Measurements from ENCODE around the gene RAD51. TPM values are rescaled to one million over a fixed set of nuclear protein-coding genes. Genes with fewer than 3 reads are reported as not detected.
"Not testable (repeated sequence)": the region's sequence is repeated elsewhere in the genome, so short reads cannot be mapped to it uniquely, and the experiment has no call there.

The RAD51 gene
- 10 to 100 TPM; 50.9 to 60.4 TPM for total RNA-seq

- Mint-ChIP-seq H3K9me3 (no peaks in the 10 kb centered on the region), H3K36me3 (ENCODE audit: low read depth) (peaks cover 42% of the 10 kb centered on the region), H3K4me1 (peaks cover 46% of the 10 kb centered on the region), H3K4me3 (peak within 1 kb of the TSS; percentile 99), H3K27ac (peak within 1 kb of the TSS; percentile 100), H3K27me3 (no peaks in the 10 kb centered on the region)
- peak; percentile 95 for DNase-seq
- POLR2A ChIA-PET, result interaction anchor here (0.7 to 4.1 kb wide), 45 partner anchors 9 to 638 kb away, joined by 3 to 51 read pairs (median 6); partner anchors contain the start of genes C15orf62, CCDC32, DNAJC17 and GCHFR
- CTCF ChIA-PET, result interaction anchor here (0.8 to 3.0 kb wide), 21 partner anchors 9 to 536 kb away, joined by 3 to 22 read pairs (median 4); partner anchors contain the start of genes CCDC32, CHP1, EXD1 and KNL1
Observed at GRCh38 chr15:40694688-40695468, at the start of gene RAD51. Gene RAD51, plus strand, starts transcription at chr15:40695174. Its CDS starts 3,585 bp downstream, at chr15:40698759.

- no peak for DNase-seq
- no peaks in the 10 kb centered on the region for H3K9me3 Mint-ChIP-seq
- no peaks in the 10 kb centered on the region for H3K4me1 Mint-ChIP-seq
- no peak overlapping the region for H3K4me3 Mint-ChIP-seq
- H3K27ac Mint-ChIP-seq, result no peak overlapping the region
- ChIA-PET CTCF (interaction anchor here (0.9 to 2.1 kb wide), 3 partner anchors 8 to 57 kb away, joined by 3 to 11 read pairs (median 4); no protein-coding TSS in a partner anchor), POLR2A (interaction anchor here (0.7 kb wide), 1 partner anchor 47 kb away, joined by 4 read pairs; the partner anchor contains the start of gene RAD51)
- no peaks in the 10 kb centered on the region for H3K27me3 Mint-ChIP-seq
- H3K36me3 Mint-ChIP-seq (ENCODE audit: low read depth), result peaks cover 48% of the 10 kb centered on the region
Observed at GRCh38 chr15:40647523-40647922, 47.5 kb upstream of the RAD51 start.

- POLR2A ChIA-PET, result no interaction called here
Observed at GRCh38 chr15:40650479-40650878, 44.5 kb upstream of the RAD51 start.

GRCh38 chr15:40660686-40661085 lies 34.3 kb upstream of the RAD51 start:
- H3K27me3 Mint-ChIP-seq, result no peaks in the 10 kb centered on the region
- POLR2A ChIA-PET, result no interaction called here
- no peak overlapping the region for H3K27ac Mint-ChIP-seq
- DNase-seq, result no peak
- no peak overlapping the region for H3K4me3 Mint-ChIP-seq
- H3K4me1 Mint-ChIP-seq, result no peaks in the 10 kb centered on the region
- CTCF ChIA-PET, result interaction anchor here (0.7 kb wide), 1 partner anchor 26 kb away, joined by 3 read pairs; no protein-coding TSS in a partner anchor
- no peaks in the 10 kb centered on the region for H3K9me3 Mint-ChIP-seq
- peaks cover 41% of the 10 kb centered on the region for H3K36me3 Mint-ChIP-seq (ENCODE audit: low read depth)

More at GRCh38 chr15:40650479-40650878, 44.5 kb upstream of the RAD51 start:
- H3K27ac Mint-ChIP-seq, result no peak overlapping the region
- H3K27me3 Mint-ChIP-seq, result no peaks in the 10 kb centered on the region
- DNase-seq, result no peak
- H3K9me3 Mint-ChIP-seq, result no peaks in the 10 kb centered on the region
- no peaks in the 10 kb centered on the region for H3K4me1 Mint-ChIP-seq
- H3K4me3 Mint-ChIP-seq, result no peak overlapping the region
- CTCF ChIA-PET, result no interaction called here
- H3K36me3 Mint-ChIP-seq (ENCODE audit: low read depth), result peaks cover 56% of the 10 kb centered on the region

- POLR2A ChIA-PET, result interaction anchor here (1.3 kb wide), 1 partner anchor 11 kb away, joined by 3 read pairs; no protein-coding TSS in a partner anchor
- CTCF ChIA-PET, result interaction anchor here (2.7 kb wide), 1 partner anchor 13 kb away, joined by 7 read pairs; no protein-coding TSS in a partner anchor
- H3K4me3 Mint-ChIP-seq, result no peak overlapping the region
- H3K36me3 Mint-ChIP-seq (ENCODE audit: low read depth), result peaks cover 24% of the 10 kb centered on the region
- H3K4me1 Mint-ChIP-seq, result no peaks in the 10 kb centered on the region
- DNase-seq, result no peak
- no peak overlapping the region for H3K27ac Mint-ChIP-seq
- no peaks in the 10 kb centered on the region for H3K9me3 Mint-ChIP-seq
- no peaks in the 10 kb centered on the region for H3K27me3 Mint-ChIP-seq
Observed at GRCh38 chr15:40664909-40665308, 30.1 kb upstream of the RAD51 start.

GRCh38 chr15:40676290-40676689 lies 18.7 kb upstream of the RAD51 start:
- H3K9me3 Mint-ChIP-seq, H3K4me1 Mint-ChIP-seq, H3K27me3 Mint-ChIP-seq: not testable (repeated sequence)

GRCh38 chr15:40676906-40677305 lies 18.1 kb upstream of the RAD51 start:
- H3K27me3 Mint-ChIP-seq; H3K4me3 Mint-ChIP-seq; H3K27ac Mint-ChIP-seq; DNase-seq; H3K4me1 Mint-ChIP-seq; H3K36me3 Mint-ChIP-seq (ENCODE audit: low read depth); H3K9me3 Mint-ChIP-seq: not testable (repeated sequence)
- CTCF ChIA-PET, result interaction anchor here (1.5 to 2.0 kb wide), 3 partner anchors 106 to 196 kb away, joined by 3 to 10 read pairs (median 4); no protein-coding TSS in a partner anchor
- POLR2A ChIA-PET, result interaction anchor here (1.6 kb wide), 1 partner anchor 18 kb away, joined by 3 read pairs; the partner anchor contains the start of gene RAD51

More at GRCh38 chr15:40676290-40676689, 18.7 kb upstream of the RAD51 start:
- POLR2A ChIA-PET, result interaction anchor here (1.6 kb wide), 1 partner anchor 19 kb away, joined by 3 read pairs; the partner anchor contains the start of gene RAD51
- not testable (repeated sequence) for DNase-seq; H3K4me3 Mint-ChIP-seq; H3K27ac Mint-ChIP-seq; H3K36me3 Mint-ChIP-seq (ENCODE audit: low read depth)
- CTCF ChIA-PET, result interaction anchor here (0.6 to 1.7 kb wide), 4 partner anchors 106 to 197 kb away, joined by 3 to 8 read pairs (median 4); no protein-coding TSS in a partner anchor

GRCh38 chr15:40680151-40680550 lies 14.8 kb upstream of the RAD51 start:
- no peak overlapping the region for H3K27ac Mint-ChIP-seq
- H3K36me3 Mint-ChIP-seq (ENCODE audit: low read depth), result peaks cover 5% of the 10 kb centered on the region
- DNase-seq, result no peak
- ChIA-PET POLR2A (interaction anchor here (1.3 to 1.5 kb wide), 2 partner anchors 14 to 64 kb away, joined by 6 to 8 read pairs; partner anchors contain the start of gene RAD51), CTCF (interaction anchor here (1.1 to 3.9 kb wide), 6 partner anchors 9 to 214 kb away, joined by 3 to 20 read pairs (median 6); partner anchors contain the start of genes RAD51 and VPS18)
- H3K4me3 Mint-ChIP-seq, result no peak overlapping the region
- H3K4me1 Mint-ChIP-seq, result peaks cover 8% of the 10 kb centered on the region
- peaks cover 2% of the 10 kb centered on the region for H3K27me3 Mint-ChIP-seq
- H3K9me3 Mint-ChIP-seq, result no peaks in the 10 kb centered on the region

- H3K27me3 Mint-ChIP-seq; POLR2A ChIA-PET; H3K27ac Mint-ChIP-seq; H3K4me3 Mint-ChIP-seq; H3K36me3 Mint-ChIP-seq (ENCODE audit: low read depth); H3K9me3 Mint-ChIP-seq; DNase-seq; H3K4me1 Mint-ChIP-seq: not testable (repeated sequence)
- CTCF ChIA-PET, result interaction anchor here (1.4 to 3.9 kb wide), 2 partner anchors 13 to 177 kb away, joined by 3 to 20 read pairs; partner anchors contain the start of gene RAD51
Observed at GRCh38 chr15:40680959-40681358, 14.0 kb upstream of the RAD51 start.

GRCh38 chr15:40684381-40684780 lies 10.6 kb upstream of the RAD51 start:
- Mint-ChIP-seq H3K4me3 (no peak overlapping the region), H3K9me3 (no peaks in the 10 kb centered on the region), H3K27me3 (peaks cover 2% of the 10 kb centered on the region), H3K36me3 (ENCODE audit: low read depth) (no peaks in the 10 kb centered on the region), H3K27ac (no peak overlapping the region), H3K4me1 (peaks cover 2% of the 10 kb centered on the region)
- no peak for DNase-seq
- POLR2A ChIA-PET, result interaction anchor here (2.5 kb wide), 1 partner anchor 10 kb away, joined by 14 read pairs; the partner anchor contains the start of gene RAD51
- CTCF ChIA-PET, result interaction anchor here (0.9 to 1.2 kb wide), 3 partner anchors 10 to 38 kb away, joined by 3 to 5 read pairs (median 3); no protein-coding TSS in a partner anchor

- H3K27ac Mint-ChIP-seq, result no peak overlapping the region
- ChIA-PET POLR2A (interaction anchor here (2.5 kb wide), 1 partner anchor 9 kb away, joined by 14 read pairs; the partner anchor contains the start of gene RAD51), CTCF (no interaction called here)
- H3K4me3 Mint-ChIP-seq, result no peak overlapping the region
- H3K9me3 Mint-ChIP-seq, result no peaks in the 10 kb centered on the region
- peaks cover 2% of the 10 kb centered on the region for H3K4me1 Mint-ChIP-seq
- no peak for DNase-seq
- H3K36me3 Mint-ChIP-seq (ENCODE audit: low read depth), result no peaks in the 10 kb centered on the region
- H3K27me3 Mint-ChIP-seq, result peaks cover under 1% of the 10 kb centered on the region
Observed at GRCh38 chr15:40685376-40685775, 9.6 kb upstream of the RAD51 start.

GRCh38 chr15:40688932-40689799 lies 5.8 kb upstream of the RAD51 start:
- no peak overlapping the region for H3K27ac Mint-ChIP-seq
- ChIA-PET POLR2A (no interaction called here), CTCF (no interaction called here)
- H3K27me3 Mint-ChIP-seq, result no peaks in the 10 kb centered on the region
- H3K9me3 Mint-ChIP-seq, result no peaks in the 10 kb centered on the region
- H3K36me3 Mint-ChIP-seq (ENCODE audit: low read depth), result peaks cover 7% of the 10 kb centered on the region
- H3K4me3 Mint-ChIP-seq, result no peak overlapping the region
- no peak for DNase-seq
- peaks cover 12% of the 10 kb centered on the region for H3K4me1 Mint-ChIP-seq
